GM10266 (cell line): ENCODE measurements around the gene SLC44A4.
"Not testable (repeated sequence)": the region's sequence is repeated elsewhere in the genome, so short reads cannot be mapped to it uniquely, and the experiment has no call there.

Experiments used
- DNase-seq: peaks from one replicate; pipeline ENCODE4 v3.0.0; 2012; ENCODE audit errors: extremely low spot score
- TF ChIP-seq, protein P1 (sequence below): IDR thresholded peaks from 2 replicates; pipeline ENCODE4 v1.5.1; 2012; ENCODE audit warnings: mild to moderate bottlenecking, low read depth; ENCODE audit not compliant: control insufficient read depth, insufficient read depth; ENCODE audit errors: missing control alignments

SLC44A4 gene

DNA sequence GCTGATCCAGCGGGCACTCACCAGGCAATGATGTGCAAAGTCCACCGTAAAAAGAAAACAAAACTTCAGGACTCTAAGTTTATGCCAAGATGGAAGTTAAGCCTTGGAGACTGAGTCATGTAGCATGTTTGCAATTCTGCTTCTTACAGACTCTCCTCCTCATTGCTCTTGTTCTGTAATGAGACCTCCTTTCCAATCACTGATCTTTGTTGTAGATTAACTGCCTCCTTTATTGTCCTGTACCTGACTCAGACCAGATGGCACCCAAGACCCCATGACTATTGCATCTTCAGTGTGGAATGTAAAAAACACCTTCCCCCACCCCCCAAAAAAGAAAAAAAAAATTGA is 27.3 kb downstream of the SLC44A4 start:
- TF ChIP-seq, protein P1, sequence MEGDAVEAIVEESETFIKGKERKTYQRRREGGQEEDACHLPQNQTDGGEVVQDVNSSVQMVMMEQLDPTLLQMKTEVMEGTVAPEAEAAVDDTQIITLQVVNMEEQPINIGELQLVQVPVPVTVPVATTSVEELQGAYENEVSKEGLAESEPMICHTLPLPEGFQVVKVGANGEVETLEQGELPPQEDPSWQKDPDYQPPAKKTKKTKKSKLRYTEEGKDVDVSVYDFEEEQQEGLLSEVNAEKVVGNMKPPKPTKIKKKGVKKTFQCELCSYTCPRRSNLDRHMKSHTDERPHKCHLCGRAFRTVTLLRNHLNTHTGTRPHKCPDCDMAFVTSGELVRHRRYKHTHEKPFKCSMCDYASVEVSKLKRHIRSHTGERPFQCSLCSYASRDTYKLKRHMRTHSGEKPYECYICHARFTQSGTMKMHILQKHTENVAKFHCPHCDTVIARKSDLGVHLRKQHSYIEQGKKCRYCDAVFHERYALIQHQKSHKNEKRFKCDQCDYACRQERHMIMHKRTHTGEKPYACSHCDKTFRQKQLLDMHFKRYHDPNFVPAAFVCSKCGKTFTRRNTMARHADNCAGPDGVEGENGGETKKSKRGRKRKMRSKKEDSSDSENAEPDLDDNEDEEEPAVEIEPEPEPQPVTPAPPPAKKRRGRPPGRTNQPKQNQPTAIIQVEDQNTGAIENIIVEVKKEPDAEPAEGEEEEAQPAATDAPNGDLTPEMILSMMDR, result no peak
- DNase-seq, result no peak

DNA sequence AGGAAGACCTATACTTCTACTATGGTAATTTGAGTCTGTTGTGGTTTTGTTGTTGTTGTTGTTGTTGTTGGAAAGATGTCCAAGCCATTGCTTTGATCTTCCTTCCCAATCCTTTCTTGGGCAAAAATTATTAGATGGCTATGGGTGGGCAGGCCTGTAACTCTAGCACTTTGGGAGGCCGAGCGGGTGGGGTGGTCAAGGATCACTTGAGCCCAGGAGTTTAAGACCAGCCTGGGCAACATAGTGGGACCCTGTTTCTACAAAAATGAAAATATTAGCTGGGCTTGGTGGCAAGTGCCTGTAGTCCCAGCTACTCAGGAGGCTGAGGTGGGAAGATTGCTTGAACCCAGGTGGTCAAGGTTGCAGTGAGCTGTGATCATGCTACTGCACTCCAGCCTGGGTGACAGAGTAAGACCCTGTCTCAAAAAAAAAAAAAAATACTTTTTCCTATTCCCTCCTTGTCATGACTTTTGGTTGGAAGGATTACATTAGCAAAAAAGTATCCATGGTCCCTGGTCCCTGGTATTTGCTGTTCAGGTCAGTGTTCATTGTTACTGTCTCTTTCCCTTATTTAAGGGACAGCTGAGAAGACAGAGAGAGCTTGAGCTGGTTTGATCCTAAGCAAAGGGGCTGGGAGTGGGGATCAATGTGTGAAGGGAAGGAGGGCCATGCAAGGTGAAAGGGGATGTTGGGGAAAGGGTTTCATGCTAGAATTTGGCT is 27.9 kb downstream of the SLC44A4 start:
- TF ChIP-seq, protein P1, result no peak
- DNase-seq, result no peak

DNA sequence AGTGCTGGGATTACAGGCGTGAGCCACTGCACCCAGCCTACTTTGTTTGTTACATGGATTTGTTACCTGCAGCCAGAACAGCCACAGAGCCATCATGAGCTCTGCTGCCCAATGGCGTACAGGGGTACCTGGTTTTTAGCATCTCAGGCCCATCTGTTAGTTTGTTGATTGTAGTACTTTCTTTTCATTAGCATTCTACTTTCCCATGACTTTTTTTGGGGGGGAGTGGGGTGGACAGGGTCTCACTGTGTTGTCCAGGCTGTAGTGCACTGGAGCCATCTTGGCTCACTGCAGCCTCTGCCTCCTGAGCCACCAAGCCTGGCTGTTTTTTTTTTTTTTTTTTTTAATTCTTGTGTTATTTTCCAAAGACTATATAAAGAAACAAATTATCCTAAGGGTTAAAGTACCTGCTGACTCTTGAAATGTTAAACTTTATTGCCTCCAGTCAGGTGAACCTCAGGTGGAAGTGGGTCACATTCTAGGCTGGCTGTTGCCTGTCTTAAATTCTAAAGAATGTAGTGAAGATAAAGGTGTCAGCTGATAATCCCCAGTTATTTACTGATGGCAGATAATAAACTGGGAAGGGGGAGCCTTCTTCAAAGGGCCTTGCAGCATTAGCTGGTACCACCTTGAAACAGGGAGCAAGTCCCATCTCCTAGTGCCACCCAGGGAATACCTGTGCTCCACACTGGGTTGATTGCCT is 31.4 kb downstream of the SLC44A4 start:
- TF ChIP-seq, protein P1, result no peak
- no peak for DNase-seq

DNA sequence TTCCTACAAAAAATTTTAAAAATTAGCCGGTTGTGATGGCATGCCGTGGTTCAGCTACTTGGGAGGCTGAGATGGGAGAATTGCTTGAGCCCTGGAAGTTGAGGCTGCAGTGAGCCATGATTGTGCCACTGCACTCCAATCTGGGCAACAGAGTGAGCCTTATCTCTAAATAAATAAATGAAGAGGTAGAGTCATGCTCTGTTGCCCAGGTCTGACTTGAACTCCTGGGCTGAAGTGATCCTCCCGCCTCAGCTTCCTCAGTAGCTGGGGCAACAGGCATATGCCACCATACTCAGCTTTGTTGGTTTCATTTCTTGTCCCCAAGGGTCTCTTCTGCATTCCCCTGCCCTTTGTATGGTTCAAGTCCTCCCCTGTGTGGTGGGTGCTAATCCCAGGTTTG is 34.3 kb downstream of the SLC44A4 start:
- no peak for DNase-seq
- TF ChIP-seq, protein P1, result no peak

DNA sequence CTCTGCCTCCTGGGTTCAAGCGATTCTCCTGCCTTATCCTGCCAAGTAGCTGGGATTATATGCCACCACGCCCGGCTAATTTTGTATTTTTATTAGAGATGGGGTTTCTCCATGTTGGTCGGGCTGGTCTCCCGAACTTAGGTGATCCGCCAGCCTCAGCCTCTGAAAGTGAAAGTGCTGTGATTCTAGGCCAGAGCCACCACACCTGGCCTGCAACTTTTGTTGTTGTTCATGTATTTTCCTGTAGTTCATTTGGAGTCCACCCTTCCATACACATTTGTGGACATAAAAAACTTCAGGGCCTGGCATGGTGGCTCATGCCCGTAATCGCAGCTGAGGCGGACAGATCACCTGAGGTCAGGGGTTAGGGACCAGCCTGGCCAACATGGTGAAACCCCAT is 36.7 kb downstream of the SLC44A4 start:
- no peak for DNase-seq
- TF ChIP-seq, protein P1, result no peak

DNA sequence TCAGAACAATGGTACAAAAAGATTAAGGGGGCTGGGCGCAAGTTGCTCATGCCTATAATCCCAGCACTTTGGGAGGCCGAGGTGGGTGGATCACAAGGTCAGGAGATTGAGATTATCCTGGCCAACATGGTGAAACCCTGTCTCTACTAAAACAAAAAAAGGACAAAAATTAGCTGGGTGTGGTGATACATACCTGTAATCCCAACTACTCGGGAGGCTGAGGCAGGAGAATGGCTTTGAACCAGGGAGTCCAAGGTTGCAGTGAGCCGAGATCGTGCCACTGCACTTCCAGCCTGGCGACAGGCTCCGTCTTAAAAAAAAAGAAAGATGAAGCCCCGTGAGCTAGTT is 39.0 kb downstream of the SLC44A4 start:
- not testable (repeated sequence) for DNase-seq

DNA sequence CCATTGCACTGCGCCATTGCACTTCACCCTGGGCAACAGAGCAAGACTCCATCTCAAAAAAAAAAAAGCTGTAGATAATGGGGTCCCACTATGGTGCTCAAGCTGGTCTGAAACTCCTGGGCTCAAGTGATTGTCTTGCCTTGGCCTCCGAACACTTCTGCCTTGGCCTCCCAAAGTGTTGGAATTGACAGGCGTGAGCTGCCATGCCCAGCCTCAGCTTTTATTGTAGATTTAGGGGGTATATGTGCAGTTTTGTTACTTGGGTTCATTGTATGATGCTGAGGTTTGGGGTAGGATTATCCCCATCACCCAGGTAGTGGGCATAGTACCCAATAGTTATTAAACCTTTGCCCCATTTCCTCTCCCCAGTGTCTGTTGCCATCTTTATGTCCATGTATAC is 39.8 kb downstream of the SLC44A4 start:
- TF ChIP-seq, protein P1, result no peak
- no peak for DNase-seq

DNA sequence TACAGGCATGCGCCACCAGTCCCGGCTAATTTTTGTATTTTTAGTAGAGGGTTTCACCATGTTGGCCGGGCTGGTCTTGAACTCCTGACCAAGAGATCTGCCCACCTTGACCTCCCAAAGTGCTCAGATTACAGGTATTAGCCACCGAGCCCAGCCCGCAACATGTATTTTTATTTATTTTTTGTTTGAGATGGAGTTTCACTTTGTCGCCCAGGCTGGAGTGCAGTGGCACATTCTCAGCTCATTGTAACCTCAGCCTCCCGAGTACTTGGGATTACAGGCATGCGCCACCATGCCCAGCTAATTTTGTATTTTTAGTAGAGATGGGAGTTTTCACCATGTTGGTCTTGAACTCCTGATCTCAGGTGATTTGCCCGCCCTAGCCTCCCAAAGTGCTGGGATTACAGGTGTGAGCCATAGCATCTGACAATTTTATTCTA is 40.7 kb downstream of the SLC44A4 start:
- not testable (repeated sequence) for DNase-seq
